Mesothelial cell of epicardium (in vitro differentiated cells): ENCODE data around the gene PKNOX1. TPM values are rescaled to one million over a fixed set of nuclear protein-coding genes. Genes with fewer than 3 reads are reported as not detected.
"Not testable (repeated sequence)": the region's sequence is repeated elsewhere in the genome, so short reads cannot be mapped to it uniquely, and the experiment has no call there.

ENCODE experiments used
- DNase-seq, 2 experiments: peaks; one replicate each; pipeline ENCODE4 v3.0.0; 2021; ENCODE audit warnings: low spot score in 2 of 2; ENCODE audit not compliant: unreplicated experiment in 2 of 2
- H3K27ac Mint-ChIP-seq: 2 replicates; pipeline ENCODE4 v1.8.0; 2021; ENCODE audit warnings: mixed read lengths
- H3K27me3 Mint-ChIP-seq: 2 replicates; pipeline ENCODE4 v1.8.0; 2021; ENCODE audit warnings: low read depth, mixed read lengths
- H3K36me3 Mint-ChIP-seq: 2 replicates; pipeline ENCODE4 v1.8.0; 2021; ENCODE audit warnings: mixed read lengths
- H3K4me1 Mint-ChIP-seq: 2 replicates; pipeline ENCODE4 v1.8.0; 2021; ENCODE audit warnings: mixed read lengths
- H3K4me3 Mint-ChIP-seq: 2 replicates; pipeline ENCODE4 v1.8.0; 2021; ENCODE audit warnings: mild to moderate bottlenecking, moderate library complexity, mixed read lengths
- H3K9me3 Mint-ChIP-seq: 2 replicates; pipeline ENCODE4 v1.8.0; 2021; ENCODE audit warnings: mixed read lengths
- CTCF ChIP-seq: fragments of 200-600 bp; sonication (generic); IDR thresholded peaks from one replicate; pipeline ENCODE4 v1.5.0; 2021; ENCODE audit warnings: antibody characterized with exemption; ENCODE audit not compliant: unreplicated experiment
- total RNA-seq: library from RNA; stranded (reverse); gene quantifications from 3 replicates; pipeline ENCODE4 v1.2.1, GENCODE V29; 2021

Gene PKNOX1
- total RNA-seq, 1 donor from 2014 or later: 31.9 TPM

GRCh38 chr21:42964086-42964485 is 10.3 kb upstream of the PKNOX1 start:
- H3K27me3 Mint-ChIP-seq: no peaks in the 10 kb centered on the region

GRCh38 chr21:42964546-42965210 is 9.7 kb upstream of the PKNOX1 start:
- Mint-ChIP-seq H3K27me3 (no peaks in the 10 kb centered on the region), H3K27ac (peak overlapping the region; percentile 60), H3K36me3 (no peaks in the 10 kb centered on the region), H3K9me3 (no peaks in the 10 kb centered on the region), H3K4me3 (no peak overlapping the region), H3K4me1 (peaks cover 33% of the 10 kb centered on the region)
- DNase-seq: no peak
- no peak for TF ChIP-seq CTCF

More at GRCh38 chr21:42964086-42964485, 10.3 kb upstream of the PKNOX1 start:
- Mint-ChIP-seq H3K9me3 (no peaks in the 10 kb centered on the region), H3K4me3 (no peak overlapping the region), H3K36me3 (no peaks in the 10 kb centered on the region), H3K4me1 (peaks cover 28% of the 10 kb centered on the region), H3K27ac (peak overlapping the region; percentile 60)
- DNase-seq: no peak
- TF ChIP-seq CTCF: no peak

GRCh38 chr21:42965211-42965560 is 9.2 kb upstream of the PKNOX1 start:
- H3K27ac Mint-ChIP-seq: peak overlapping the region; percentile 10
- no peak overlapping the region for H3K4me3 Mint-ChIP-seq
- H3K4me1 Mint-ChIP-seq: peaks cover 33% of the 10 kb centered on the region
- TF ChIP-seq CTCF: no peak
- no peaks in the 10 kb centered on the region for H3K9me3 Mint-ChIP-seq
- no peak for DNase-seq
- H3K36me3 Mint-ChIP-seq: no peaks in the 10 kb centered on the region
- no peaks in the 10 kb centered on the region for H3K27me3 Mint-ChIP-seq

GRCh38 chr21:42967616-42968015 is 6.7 kb upstream of the PKNOX1 start:
- not testable (repeated sequence) for H3K27me3 Mint-ChIP-seq, H3K9me3 Mint-ChIP-seq, H3K4me3 Mint-ChIP-seq, DNase-seq, H3K36me3 Mint-ChIP-seq, H3K27ac Mint-ChIP-seq
- H3K4me1 Mint-ChIP-seq: peaks cover 28% of the 10 kb centered on the region

GRCh38 chr21:42969193-42969600 is 5.2 kb upstream of the PKNOX1 start:
- Mint-ChIP-seq H3K27ac (peak overlapping the region; percentile 87), H3K27me3 (no peaks in the 10 kb centered on the region), H3K36me3 (no peaks in the 10 kb centered on the region), H3K9me3 (no peaks in the 10 kb centered on the region), H3K4me3 (no peak overlapping the region), H3K4me1 (peaks cover 27% of the 10 kb centered on the region)
- no peak for TF ChIP-seq CTCF
- DNase-seq: no peak

GRCh38 chr21:42970946-42971653 is 3.3 kb upstream of the PKNOX1 start:
- H3K9me3 Mint-ChIP-seq: no peaks in the 10 kb centered on the region
- no peak for TF ChIP-seq CTCF
- peaks cover 25% of the 10 kb centered on the region for H3K4me1 Mint-ChIP-seq
- H3K4me3 Mint-ChIP-seq: no peak overlapping the region
- no peaks in the 10 kb centered on the region for H3K27me3 Mint-ChIP-seq
- DNase-seq: no peak
- no peaks in the 10 kb centered on the region for H3K36me3 Mint-ChIP-seq
- peak overlapping the region; percentile 4 for H3K27ac Mint-ChIP-seq
